ENCODE results near the gene SRC.

SRC gene

DNA sequence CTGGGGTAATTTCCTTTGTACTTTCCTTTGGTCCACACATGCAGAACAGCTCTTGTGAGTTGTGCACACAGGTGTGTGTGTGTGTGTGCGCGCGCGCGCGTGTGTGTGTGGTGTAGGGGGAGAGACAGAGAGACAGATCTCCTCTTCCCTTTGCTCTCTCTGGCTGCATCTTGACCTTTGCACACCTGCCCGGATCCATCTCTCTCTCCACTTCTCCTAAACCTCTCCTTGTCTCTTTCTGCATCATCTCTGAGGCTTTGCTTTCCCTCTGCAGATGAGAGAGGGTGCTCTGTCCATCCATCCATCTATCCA is 67.0 kb downstream of the SRC start:
- H3K27me3 ChIP-seq (ENCODE audit: insufficient read depth, poor library complexity, severe bottlenecking) = peaks cover 25% of the 10 kb centered on the region
- TF ChIP-seq, protein P1, sequence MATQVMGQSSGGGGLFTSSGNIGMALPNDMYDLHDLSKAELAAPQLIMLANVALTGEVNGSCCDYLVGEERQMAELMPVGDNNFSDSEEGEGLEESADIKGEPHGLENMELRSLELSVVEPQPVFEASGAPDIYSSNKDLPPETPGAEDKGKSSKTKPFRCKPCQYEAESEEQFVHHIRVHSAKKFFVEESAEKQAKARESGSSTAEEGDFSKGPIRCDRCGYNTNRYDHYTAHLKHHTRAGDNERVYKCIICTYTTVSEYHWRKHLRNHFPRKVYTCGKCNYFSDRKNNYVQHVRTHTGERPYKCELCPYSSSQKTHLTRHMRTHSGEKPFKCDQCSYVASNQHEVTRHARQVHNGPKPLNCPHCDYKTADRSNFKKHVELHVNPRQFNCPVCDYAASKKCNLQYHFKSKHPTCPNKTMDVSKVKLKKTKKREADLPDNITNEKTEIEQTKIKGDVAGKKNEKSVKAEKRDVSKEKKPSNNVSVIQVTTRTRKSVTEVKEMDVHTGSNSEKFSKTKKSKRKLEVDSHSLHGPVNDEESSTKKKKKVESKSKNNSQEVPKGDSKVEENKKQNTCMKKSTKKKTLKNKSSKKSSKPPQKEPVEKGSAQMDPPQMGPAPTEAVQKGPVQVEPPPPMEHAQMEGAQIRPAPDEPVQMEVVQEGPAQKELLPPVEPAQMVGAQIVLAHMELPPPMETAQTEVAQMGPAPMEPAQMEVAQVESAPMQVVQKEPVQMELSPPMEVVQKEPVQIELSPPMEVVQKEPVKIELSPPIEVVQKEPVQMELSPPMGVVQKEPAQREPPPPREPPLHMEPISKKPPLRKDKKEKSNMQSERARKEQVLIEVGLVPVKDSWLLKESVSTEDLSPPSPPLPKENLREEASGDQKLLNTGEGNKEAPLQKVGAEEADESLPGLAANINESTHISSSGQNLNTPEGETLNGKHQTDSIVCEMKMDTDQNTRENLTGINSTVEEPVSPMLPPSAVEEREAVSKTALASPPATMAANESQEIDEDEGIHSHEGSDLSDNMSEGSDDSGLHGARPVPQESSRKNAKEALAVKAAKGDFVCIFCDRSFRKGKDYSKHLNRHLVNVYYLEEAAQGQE (IDR thresholded peaks at IDR 0.05; ENCODE audit: insufficient replicate concordance, low read depth) = no peak
- TF ChIP-seq, protein P2, sequence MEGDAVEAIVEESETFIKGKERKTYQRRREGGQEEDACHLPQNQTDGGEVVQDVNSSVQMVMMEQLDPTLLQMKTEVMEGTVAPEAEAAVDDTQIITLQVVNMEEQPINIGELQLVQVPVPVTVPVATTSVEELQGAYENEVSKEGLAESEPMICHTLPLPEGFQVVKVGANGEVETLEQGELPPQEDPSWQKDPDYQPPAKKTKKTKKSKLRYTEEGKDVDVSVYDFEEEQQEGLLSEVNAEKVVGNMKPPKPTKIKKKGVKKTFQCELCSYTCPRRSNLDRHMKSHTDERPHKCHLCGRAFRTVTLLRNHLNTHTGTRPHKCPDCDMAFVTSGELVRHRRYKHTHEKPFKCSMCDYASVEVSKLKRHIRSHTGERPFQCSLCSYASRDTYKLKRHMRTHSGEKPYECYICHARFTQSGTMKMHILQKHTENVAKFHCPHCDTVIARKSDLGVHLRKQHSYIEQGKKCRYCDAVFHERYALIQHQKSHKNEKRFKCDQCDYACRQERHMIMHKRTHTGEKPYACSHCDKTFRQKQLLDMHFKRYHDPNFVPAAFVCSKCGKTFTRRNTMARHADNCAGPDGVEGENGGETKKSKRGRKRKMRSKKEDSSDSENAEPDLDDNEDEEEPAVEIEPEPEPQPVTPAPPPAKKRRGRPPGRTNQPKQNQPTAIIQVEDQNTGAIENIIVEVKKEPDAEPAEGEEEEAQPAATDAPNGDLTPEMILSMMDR (IDR thresholded peaks at IDR 0.05; ENCODE audit: insufficient read depth, low read length) = no peak
- TF ChIP-seq GABPA (IDR thresholded peaks at IDR 0.05; ENCODE audit: low read depth) = no peak
- TF ChIP-seq SPI1 (IDR thresholded peaks at IDR 0.05; ENCODE audit: borderline replicate concordance, low read depth) = no peak
- no peak for TF ChIP-seq POLR2AphosphoS5 (IDR thresholded peaks at IDR 0.05; ENCODE audit: low read depth)
- no peak overlapping the region for H3K27ac ChIP-seq (replicated peaks)
- no peak for DNase-seq (ENCODE audit: low read depth in 1 of 2, low spot score in 1 of 2)
- H3K4me3 ChIP-seq (replicated peaks; ENCODE audit: insufficient read depth, low read length) = no peak overlapping the region

DNA sequence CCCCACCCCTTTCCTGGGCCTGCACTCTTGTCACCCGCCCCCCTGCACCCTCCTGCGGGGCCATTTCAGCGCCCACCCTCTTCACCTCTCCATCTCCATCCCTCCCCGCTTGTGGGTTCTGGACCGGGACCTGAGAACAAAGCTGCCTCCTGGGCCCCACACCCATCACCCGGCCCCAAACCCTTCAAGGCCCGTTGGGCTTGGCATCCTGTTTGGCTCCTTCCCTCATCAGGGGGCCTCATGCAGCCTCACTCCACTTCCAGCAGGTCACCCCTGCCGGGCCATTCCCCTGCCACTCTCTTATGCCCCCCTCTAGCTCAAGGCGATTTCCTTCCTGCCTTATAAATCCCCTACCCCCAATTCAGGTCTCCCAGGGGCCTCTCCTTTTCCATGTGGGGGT is 67.4 kb downstream of the SRC start:
- H3K27ac ChIP-seq (replicated peaks) = no peak overlapping the region
- DNase-seq (ENCODE audit: low read depth in 1 of 2, low spot score in 1 of 2) = no peak

DNA sequence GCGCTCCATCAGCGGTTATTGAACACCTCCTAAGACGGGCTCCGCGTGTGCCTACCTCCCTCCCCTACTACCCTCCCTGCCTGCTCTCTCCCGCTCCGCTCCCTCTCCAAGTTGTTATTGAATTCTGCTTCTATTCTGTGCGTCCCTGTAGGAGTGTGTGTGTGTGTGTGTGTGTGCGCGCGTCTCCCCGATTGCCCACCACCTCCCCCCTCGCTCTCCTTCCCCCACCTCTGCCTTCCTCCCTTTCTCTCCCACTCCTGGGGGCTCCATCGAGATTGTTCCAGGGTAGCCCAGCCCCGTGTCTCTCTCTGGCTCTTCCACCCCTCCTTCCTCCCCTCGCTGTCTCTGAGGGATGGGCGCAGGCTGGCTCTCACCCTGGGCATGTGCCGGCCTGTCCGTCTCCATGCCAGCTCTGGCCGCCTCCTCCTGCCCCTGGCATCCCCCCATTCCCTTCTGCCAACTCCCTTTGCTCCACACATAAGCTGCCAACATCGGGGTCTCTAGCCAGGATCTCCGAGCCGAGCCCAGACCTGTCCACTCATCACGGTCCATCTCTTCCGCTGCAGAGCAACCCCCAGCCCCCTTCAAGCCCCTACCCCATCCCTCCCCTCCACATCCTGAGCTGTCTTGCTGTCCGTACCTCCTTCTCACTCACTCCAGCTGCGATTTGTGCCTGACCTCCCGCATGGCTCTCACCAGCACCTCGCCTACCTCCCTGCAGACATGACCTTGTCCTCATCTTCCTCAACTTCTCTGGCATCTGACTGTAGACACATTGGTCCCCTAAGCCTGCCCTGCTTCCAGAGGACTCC is 68.5 kb downstream of the SRC start:
- DNase-seq (ENCODE audit: low read depth in 1 of 2, low spot score in 1 of 2) = no peak
- no peak overlapping the region for H3K27ac ChIP-seq (replicated peaks)
- peaks cover 19% of the 10 kb centered on the region for H3K27me3 ChIP-seq (ENCODE audit: insufficient read depth, poor library complexity, severe bottlenecking)
- H3K4me3 ChIP-seq (replicated peaks; ENCODE audit: insufficient read depth, low read length) = no peak overlapping the region
- no peak for TF ChIP-seq GABPA (IDR thresholded peaks at IDR 0.05; ENCODE audit: low read depth)
- TF ChIP-seq, protein P2 (IDR thresholded peaks at IDR 0.05; ENCODE audit: insufficient read depth, low read length) = no peak
- no peak for TF ChIP-seq SPI1 (IDR thresholded peaks at IDR 0.05; ENCODE audit: borderline replicate concordance, low read depth)
- no peak for TF ChIP-seq POLR2AphosphoS5 (IDR thresholded peaks at IDR 0.05; ENCODE audit: low read depth)
- TF ChIP-seq, protein P1 (IDR thresholded peaks at IDR 0.05; ENCODE audit: insufficient replicate concordance, low read depth) = no peak

More for the DNA sequence above, 67.4 kb downstream of the SRC start:
- peaks cover 25% of the 10 kb centered on the region for H3K27me3 ChIP-seq (ENCODE audit: insufficient read depth, poor library complexity, severe bottlenecking)
- H3K4me3 ChIP-seq (replicated peaks; ENCODE audit: insufficient read depth, low read length) = no peak overlapping the region
- TF ChIP-seq SPI1 (IDR thresholded peaks at IDR 0.05; ENCODE audit: borderline replicate concordance, low read depth) (no peak), GABPA (IDR thresholded peaks at IDR 0.05; ENCODE audit: low read depth) (no peak), POLR2AphosphoS5 (IDR thresholded peaks at IDR 0.05; ENCODE audit: low read depth) (no peak)
- TF ChIP-seq, protein P1 (IDR thresholded peaks at IDR 0.05; ENCODE audit: insufficient replicate concordance, low read depth) = no peak
- TF ChIP-seq, protein P2 (IDR thresholded peaks at IDR 0.05; ENCODE audit: insufficient read depth, low read length) = no peak

Measured in HL-60 (cell line).